HepG2 (cell line): Measurements from ENCODE around the gene ADGRG6. TPM values are rescaled to one million over a fixed set of nuclear protein-coding genes. Genes with fewer than 3 reads are reported as not detected.

Experiments
- AGO2 ChIP-seq: fragments of 200-400 bp; formaldehyde crosslinking; optimal IDR thresholded peaks from 2 replicates; pipeline ENCODE3; 2017; ENCODE audit warnings: mild to moderate bottlenecking, low read depth, low read length, moderate library complexity
- ATAD3A ChIP-seq: sonication (generic); formaldehyde crosslinking; IDR thresholded peaks from 2 replicates; pipeline ENCODE4 v1.4.0; 2020; ENCODE audit warnings: missing genetic modification reagents
- ATM ChIP-seq: fragments of 450-650 bp; IDR thresholded peaks from 2 replicates; pipeline ENCODE4 v1.7.1; 2017; ENCODE audit warnings: mild to moderate bottlenecking, borderline replicate concordance
- DNMT1 ChIP-seq: sonication (generic); formaldehyde crosslinking; IDR thresholded peaks from 2 replicates; pipeline ENCODE4 v1.5.1; 2020; ENCODE audit warnings: mild to moderate bottlenecking, missing genetic modification reagents
- FOSL1 ChIP-seq: sonication (generic); formaldehyde crosslinking; IDR thresholded peaks from 2 replicates; pipeline ENCODE4 v1.9.0; 2021; ENCODE audit warnings: missing genetic modification reagents, borderline replicate concordance
- IKZF4 ChIP-seq: sonication (generic); formaldehyde crosslinking; IDR thresholded peaks from 2 replicates; pipeline ENCODE4 v1.5.1; 2020; ENCODE audit warnings: borderline replicate concordance, mild to moderate bottlenecking, low read depth, missing genetic modification reagents; ENCODE audit errors: not compliant biosample characterization
- KAT7 ChIP-seq: IDR thresholded peaks from 2 replicates; pipeline ENCODE4 v1.6.1; 2018; ENCODE audit warnings: borderline replicate concordance, missing compliant biosample characterization
- MXD1 ChIP-seq: sonication (generic); formaldehyde crosslinking; IDR thresholded peaks from 2 replicates; pipeline ENCODE4 v1.4.0; 2020; ENCODE audit warnings: mild to moderate bottlenecking, missing genetic modification reagents
- NFE2L1 ChIP-seq: sonication (generic); formaldehyde crosslinking; IDR thresholded peaks from 2 replicates; pipeline ENCODE4 v1.4.0; 2020; ENCODE audit warnings: missing genetic modification reagents, mild to moderate bottlenecking, borderline replicate concordance
- POGZ ChIP-seq: sonication (generic); formaldehyde crosslinking; IDR thresholded peaks from 2 replicates; pipeline ENCODE4 v1.4.0; 2020; ENCODE audit warnings: mild to moderate bottlenecking, missing genetic modification reagents
- RFX1 ChIP-seq: fragments of 450-650 bp; IDR thresholded peaks from 2 replicates; pipeline ENCODE4 v1.6.1; 2017
- SMARCC2 ChIP-seq: fragments of 450-650 bp; IDR thresholded peaks from 2 replicates; pipeline ENCODE4 v1.6.1; 2017; ENCODE audit warnings: antibody characterized with exemption, mild to moderate bottlenecking
- SMC3 ChIP-seq: IDR thresholded peaks from 2 replicates; pipeline ENCODE4 v1.6.1; 2011; ENCODE audit warnings: low read length, improper control_type of control experiment
- SP4 ChIP-seq: sonication (generic); formaldehyde crosslinking; IDR thresholded peaks from 2 replicates; pipeline ENCODE4 v1.8.1; 2023; ENCODE audit warnings: mild to moderate bottlenecking, missing genetic modification reagents
- SUZ12 ChIP-seq: fragments of 150-350 bp; IDR thresholded peaks from 2 replicates; pipeline ENCODE4 v1.6.1; 2014; ENCODE audit warnings: low read depth, low read length
- UBTF ChIP-seq: sonication (generic); formaldehyde crosslinking; IDR thresholded peaks from 2 replicates; pipeline ENCODE4 v1.4.0; 2020; ENCODE audit warnings: mild to moderate bottlenecking, missing genetic modification reagents
- ZBTB49 ChIP-seq: sonication (generic); formaldehyde crosslinking; IDR thresholded peaks from 2 replicates; pipeline ENCODE4 v1.4.0; 2020; ENCODE audit warnings: missing genetic modification reagents, borderline replicate concordance
- ZFP90 ChIP-seq: sonication (generic); formaldehyde crosslinking; IDR thresholded peaks from 2 replicates; pipeline ENCODE4 v1.8.0; 2022; ENCODE audit warnings: missing genetic modification reagents, mild to moderate bottlenecking, inconsistent platforms, borderline replicate concordance
- ZMAT5 ChIP-seq: sonication (generic); formaldehyde crosslinking; IDR thresholded peaks from 2 replicates; pipeline ENCODE4 v1.5.0; 2020; ENCODE audit warnings: mild to moderate bottlenecking, low read depth, missing genetic modification reagents, borderline replicate concordance
- ZNF274 ChIP-seq: sonication (generic); formaldehyde crosslinking; IDR thresholded peaks from 2 replicates; pipeline ENCODE4 v1.5.1; 2020; ENCODE audit warnings: mild to moderate bottlenecking, missing genetic modification reagents
- ZNF275 ChIP-seq: sonication (generic); formaldehyde crosslinking; IDR thresholded peaks from 2 replicates; pipeline ENCODE4 v1.8.0; 2022; ENCODE audit warnings: missing genetic modification reagents, mild to moderate bottlenecking, inconsistent platforms, borderline replicate concordance
- ZNF30 ChIP-seq: sonication (generic); formaldehyde crosslinking; IDR thresholded peaks from 2 replicates; pipeline ENCODE4 v1.5.0; 2020; ENCODE audit warnings: mild to moderate bottlenecking, missing genetic modification reagents
- ZNF329 ChIP-seq: sonication (generic); formaldehyde crosslinking; IDR thresholded peaks from 2 replicates; pipeline ENCODE4 v1.9.0; 2021; ENCODE audit warnings: low read depth, mild to moderate bottlenecking, missing genetic modification reagents
- ZNF350 ChIP-seq: sonication (generic); formaldehyde crosslinking; IDR thresholded peaks from 2 replicates; pipeline ENCODE4 v1.4.0; 2020; ENCODE audit warnings: mild to moderate bottlenecking, low read depth, missing genetic modification reagents, borderline replicate concordance
- polyA plus RNA-seq, 8 experiments: library from polyadenylated mRNA; depleted of rRNA in 3 of 8; stranded (reverse) in 7 of 8; unstranded in 1 of 8; fragments of >200 nt; fragmentation: Illumina TruSeq in 4 of 8; extraction: Trizol in 4 of 8; gene quantifications; 2 replicates each; pipeline versions ENCODE4 v1.2.1 to v1.2.3, GENCODE V29; 2011 to 2016; ENCODE audit warnings: low read depth in 4 of 8, missing spikeins in 1 of 8, mixed read lengths in 1 of 8; ENCODE audit not compliant: insufficient read depth in 1 of 8
- total RNA-seq, 5 experiments: library from RNA; depleted of rRNA; stranded (reverse); fragments of >200 nt; fragmentation: Illumina TruSeq; extraction: Trizol; gene quantifications; 2 replicates each; pipeline ENCODE4 v1.2.3, GENCODE V29; 2016; ENCODE audit warnings: low read depth in 1 of 5

ADGRG6 gene
- total and polyA plus RNA-seq, 2 of the 13 experiments (the other 11 are each of a cell fraction or from before 2014, with no cell fraction given), result 129 to 249 TPM

- no peak for TF ChIP-seq FOSL1 (CRISPR knock-in tag)
- no peak for TF ChIP-seq SMC3
- no peak for TF ChIP-seq ATAD3A
- no peak for TF ChIP-seq SUZ12
- 0 out of 2 replicates have a peak, but pooled peaks have one; percentile 30 for TF ChIP-seq SMARCC2
- no peak for TF ChIP-seq DNMT1 (CRISPR knock-in tag)
- TF ChIP-seq ATM, result no peak
- no peak for TF ChIP-seq ZNF329 (CRISPR knock-in tag)
- TF ChIP-seq MXD1 (CRISPR knock-in tag), result no peak
- TF ChIP-seq IKZF4 (CRISPR knock-in tag), result no peak
- peak; percentile 34; the same call in 1 of the 2 replicates for TF ChIP-seq KAT7 (CRISPR knock-in tag)
- TF ChIP-seq ZNF274 (CRISPR knock-in tag), result no peak
- TF ChIP-seq ZNF350, result no peak
- peak; percentile 53; the same call in 1 of the 2 replicates for TF ChIP-seq ZNF275 (CRISPR knock-in tag)
- TF ChIP-seq ZFP90 (CRISPR knock-in tag), result no peak
- peak; percentile 92 for TF ChIP-seq POGZ
- TF ChIP-seq RFX1, result no peak
- no peak for TF ChIP-seq SP4 (CRISPR knock-in tag)
- no peak for TF ChIP-seq ZBTB49 (CRISPR knock-in tag)
- TF ChIP-seq ZMAT5 (CRISPR knock-in tag), result no peak
- TF ChIP-seq UBTF (CRISPR knock-in tag), result no peak
- no peak for TF ChIP-seq AGO2
- no peak for TF ChIP-seq NFE2L1 (CRISPR knock-in tag)
- no peak for TF ChIP-seq ZNF30 (CRISPR knock-in tag)
Observed at GRCh38 chr6:142285235-142286087, 16.3 kb upstream of the ADGRG6 start (continued).
